HepG2 (cell line): Measurements from ENCODE around the gene ZFP36. TPM values are rescaled to one million over a fixed set of nuclear protein-coding genes. Genes with fewer than 3 reads are reported as not detected.

Source experiments
- ATAC-seq: fragments of 200-7000 bp; cut with Tn5 transposase; 3 replicates; pipeline ENCODE4 v1.9.1; 2020; ENCODE audit warnings: mild to moderate bottlenecking, moderate library complexity
- BruUV-seq: library from RNA; stranded (reverse); fragments of 400-500 nt; replicated peaks from 2 replicates; lab custom pipeline; 2021; lab: Mats Ljungman, UMichigan
- CTCF ChIA-PET: fragments of 300-600 bp; formaldehyde crosslinking; extraction: SDS; loops from one replicate; lab custom pipeline; 2021; ENCODE audit warnings: low total read pairs, inconsistent platforms, low intra/inter-chr PET ratio; lab: Yijun Ruan, JAX
- POLR2A ChIA-PET: fragments of 350-600 bp; sonication (Branson Sonifier 250); formaldehyde crosslinking; loops from one replicate; lab custom pipeline; 2020; ENCODE audit warnings: antibody characterized with exemption, inconsistent platforms; lab: Yijun Ruan, JAX
- DNase-seq: peaks from one replicate; pipeline ENCODE4 v3.0.0-alpha.2; 2015; ENCODE audit warnings: low spot score
- FAIRE-seq: peaks from 3 replicates; lab custom pipeline; 2011; peaks lifted over from hg19 to GRCh38; lab: Jason Lieb, UNC
- H2AFZ ChIP-seq: one replicate; pipeline ENCODE4 v1.6.1; 2011; ENCODE audit warnings: low read length, inconsistent platforms
- H3K27ac ChIP-seq: fragments of 300-600 bp; 3 replicates; pipeline ENCODE4 v1.8.0; 2011; ENCODE audit warnings: mixed run types, mild to moderate bottlenecking, mixed read lengths, low read length, inconsistent platforms; ENCODE audit not compliant: insufficient read depth; ENCODE audit errors: extremely low read length
- H3K27me3 ChIP-seq, 2 experiments: fragments of 200-600 bp in 1 of 2; 2 replicates in 1 of 2; 3 replicates in 1 of 2; pipeline versions ENCODE4 v1.6.0 to v1.8.0; 2011; ENCODE audit warnings: low read length in 2 of 2, mild to moderate bottlenecking in 2 of 2, moderate library complexity in 2 of 2, inconsistent platforms in 1 of 2; ENCODE audit not compliant: insufficient read depth in 2 of 2, control insufficient read depth in 1 of 2
- H3K36me3 ChIP-seq, 2 experiments: fragments of 200-600 bp in 1 of 2; replicated peaks in 1 of 2; 2 replicates in 1 of 2; 3 replicates in 1 of 2; pipeline versions ENCODE4 v1.5.1 to v1.8.0; 2011; ENCODE audit warnings: low read length in 2 of 2, inconsistent platforms in 1 of 2; ENCODE audit not compliant: insufficient read depth in 2 of 2, control insufficient read depth in 1 of 2
- H3K4me1 ChIP-seq: 2 replicates; pipeline ENCODE4 v1.5.1; 2012; ENCODE audit warnings: low read length, inconsistent platforms; ENCODE audit not compliant: insufficient read depth
- H3K4me2 ChIP-seq: 2 replicates; pipeline ENCODE4 v1.6.0; 2011; ENCODE audit warnings: low read depth, low read length, inconsistent platforms
- H3K4me3 ChIP-seq, 3 experiments: fragments of 200-600 bp in 1 of 3; sonication (generic), shearing (Covaris generic) in 1 of 3; replicated peaks in 1 of 3; 2 replicates each; pipeline ENCODE4 v1.5.1; 2011 to 2016; ENCODE audit warnings: low read length in 3 of 3, inconsistent platforms in 2 of 3, low read depth in 2 of 3, mild to moderate bottlenecking in 2 of 3, control low read depth in 1 of 3, mixed read lengths in 1 of 3; ENCODE audit not compliant: insufficient read depth in 1 of 3
- H3K79me2 ChIP-seq: one replicate; pipeline ENCODE4 v1.6.1; 2011; ENCODE audit warnings: low read length, inconsistent platforms; ENCODE audit not compliant: insufficient read depth
- H3K9ac ChIP-seq: 2 replicates; pipeline ENCODE4 v1.6.0; 2011; ENCODE audit warnings: mild to moderate bottlenecking, low read depth, low read length, inconsistent platforms; ENCODE audit not compliant: insufficient read depth
- H3K9me3 ChIP-seq: 2 replicates; pipeline ENCODE4 v1.5.1; 2012; ENCODE audit warnings: mild to moderate bottlenecking, low read length
- H4K20me1 ChIP-seq: 2 replicates; pipeline ENCODE4 v1.6.0; 2011; ENCODE audit warnings: inconsistent platforms, mild to moderate bottlenecking, low read length, moderate library complexity; ENCODE audit not compliant: insufficient read depth
- ARNTL ChIP-seq: sonication (generic); formaldehyde crosslinking; IDR thresholded peaks from 2 replicates; pipeline ENCODE4 v1.4.0; 2020; ENCODE audit warnings: mild to moderate bottlenecking, missing genetic modification reagents
- FOXM1 ChIP-seq: sonication (generic); formaldehyde crosslinking; IDR thresholded peaks from 2 replicates; pipeline ENCODE4 v1.5.0; 2020; ENCODE audit warnings: missing genetic modification reagents
- MAFG ChIP-seq: sonication (generic); formaldehyde crosslinking; IDR thresholded peaks from 2 replicates; pipeline ENCODE4 v1.5.1; 2020; ENCODE audit warnings: mild to moderate bottlenecking, missing genetic modification reagents
- MXD1 ChIP-seq: sonication (generic); formaldehyde crosslinking; IDR thresholded peaks from 2 replicates; pipeline ENCODE4 v1.4.0; 2020; ENCODE audit warnings: mild to moderate bottlenecking, missing genetic modification reagents
- NFATC3 ChIP-seq: sonication (generic); formaldehyde crosslinking; IDR thresholded peaks from 2 replicates; pipeline ENCODE4 v1.5.1; 2020; ENCODE audit warnings: mild to moderate bottlenecking, missing genetic modification reagents
- NFYC ChIP-seq: IDR thresholded peaks from 2 replicates; pipeline ENCODE4 v1.6.1; 2016; ENCODE audit warnings: missing genetic modification reagents, missing compliant biosample characterization
- PHF5A ChIP-seq: IDR thresholded peaks from one replicate; pipeline ENCODE4 v1.6.1; 2018; ENCODE audit warnings: low read depth, missing genetic modification reagents; ENCODE audit not compliant: unreplicated experiment
- PRPF4 ChIP-seq: fragments of 200-400 bp; formaldehyde crosslinking; IDR thresholded peaks from 2 replicates; pipeline ENCODE4 v1.6.1; 2016; ENCODE audit warnings: low read length, low read depth; ENCODE audit not compliant: poor library complexity, severe bottlenecking
- SALL1 ChIP-seq: sonication (generic); formaldehyde crosslinking; IDR thresholded peaks from 2 replicates; pipeline ENCODE4 v1.8.0; 2022; ENCODE audit warnings: mild to moderate bottlenecking, missing genetic modification reagents
- THYN1 ChIP-seq: sonication (generic); formaldehyde crosslinking; IDR thresholded peaks from 2 replicates; pipeline ENCODE4 v1.8.1; 2023; ENCODE audit warnings: low read depth, mild to moderate bottlenecking, moderate library complexity, missing genetic modification reagents, borderline replicate concordance
- ZBTB40 ChIP-seq, 2 experiments: fragments of 450-650 bp in 1 of 2; sonication (generic) in 1 of 2; formaldehyde crosslinking in 1 of 2; IDR thresholded peaks; 2 replicates each; pipeline versions ENCODE4 v1.6.1 to v1.8.0; 2016 to 2022; ENCODE audit warnings: antibody characterized with exemption in 1 of 2, mild to moderate bottlenecking in 1 of 2, missing genetic modification reagents in 1 of 2
- ZBTB7B ChIP-seq: sonication (generic); formaldehyde crosslinking; IDR thresholded peaks from 2 replicates; pipeline ENCODE4 v1.4.0; 2020; ENCODE audit warnings: missing genetic modification reagents
- ZNF329 ChIP-seq: sonication (generic); formaldehyde crosslinking; IDR thresholded peaks from 2 replicates; pipeline ENCODE4 v1.9.0; 2021; ENCODE audit warnings: low read depth, mild to moderate bottlenecking, missing genetic modification reagents
- ZNF333 ChIP-seq: sonication (generic); formaldehyde crosslinking; IDR thresholded peaks from 2 replicates; pipeline ENCODE4 v1.4.0; 2020; ENCODE audit warnings: mild to moderate bottlenecking, missing genetic modification reagents, borderline replicate concordance
- WGBS: methylation state at CpG from one replicate; pipeline ENCODE4 v1.1.6; 2017; ENCODE audit warnings: low lambda C conversion rate; 5-methylcytosine and 5-hydroxymethylcytosine counted together
- in situ Hi-C: cut with HindIII; loops from 2 replicates; pipeline ENCODE4 v1.10.0; 2017; ENCODE audit warnings: low pct_unique_long_range_greater_than_20kb; ENCODE audit not compliant: extremely low pct_ligation_motif_present
- intact Hi-C: fragments of 100-400 bp; cut with micrococcal nuclease; formaldehyde crosslinking; loops from one replicate; pipeline ENCODE4 v1.10.0; 2022; ENCODE audit not compliant: unreplicated experiment
- polyA plus RNA-seq, 8 experiments: library from polyadenylated mRNA; depleted of rRNA in 3 of 8; stranded (reverse) in 7 of 8; unstranded in 1 of 8; fragments of >200 nt; fragmentation: Illumina TruSeq in 4 of 8; extraction: Trizol in 4 of 8; gene quantifications; 2 replicates each; pipeline versions ENCODE4 v1.2.1 to v1.2.3, GENCODE V29; 2011 to 2016; ENCODE audit warnings: low read depth in 4 of 8, missing spikeins in 1 of 8, mixed read lengths in 1 of 8; ENCODE audit not compliant: insufficient read depth in 1 of 8
- total RNA-seq, 5 experiments: library from RNA; depleted of rRNA; stranded (reverse); fragments of >200 nt; fragmentation: Illumina TruSeq; extraction: Trizol; gene quantifications; 2 replicates each; pipeline ENCODE4 v1.2.3, GENCODE V29; 2016; ENCODE audit warnings: low read depth in 1 of 5

Gene ZFP36
- total and polyA plus RNA-seq, 2 of the 13 experiments (the other 11 are each of a cell fraction or from before 2014, with no cell fraction given), result 1.4 to 1.7 TPM

- intact Hi-C loops (loop anchor here (5.0 to 10.0 kb wide), 3 partner anchors 68 to 288 kb away; partner anchors contain the start of genes EID2B and SAMD4B), in situ Hi-C loops (no loop called here)
- POLR2A ChIA-PET, result interaction anchor here (5.8 kb wide), 1 partner anchor 19 kb away, joined by 43 read pairs; the partner anchor contains the start of genes MED29 and PAF1
- Histone ChIP-seq H4K20me1 (peaks cover 20% of the 10 kb centered on the region; the same call in 1 of the 2 replicates), H3K9me3 (no peaks in the 10 kb centered on the region), H3K79me2 (peaks cover 39% of the 10 kb centered on the region), H3K4me2 (peak overlapping the region; percentile 96), H3K9ac (peak overlapping the region; percentile 83), H3K27ac (peak overlapping the region; percentile 81), H2AFZ (no peak overlapping the region), H3K36me3 (peaks cover 0 to 3% of the 10 kb centered on the region in 2 experiments; a peak in 1 of 5 replicates), H3K4me1 (peaks cover 55% of the 10 kb centered on the region), H3K4me3 (peak overlapping the region; percentile 70 to 98 (median 97)), H3K27me3 (no peaks in the 10 kb centered on the region; a peak in 1 of 5 replicates)
- DNase-seq, result no peak
- BruUV-seq, result no TSS peak
- ATAC-seq, result no peak; the same call in 2 of the 3 replicates
- FAIRE-seq, result no peak
- CTCF ChIA-PET, result interaction anchor here (5.1 kb wide), 1 partner anchor 13 kb away, joined by 127 read pairs; no protein-coding TSS in a partner anchor
- 2% methylated on average over 12 of the region's 35 CpGs for WGBS
- no peak for TF ChIP-seq NFATC3 (CRISPR knock-in tag)
- no peak for TF ChIP-seq FOXM1 (CRISPR knock-in tag)
- no peak for TF ChIP-seq PHF5A (CRISPR knock-in tag)
- TF ChIP-seq ZNF329, result no peak
- TF ChIP-seq ZBTB7B (CRISPR knock-in tag), result peak; percentile 73; the same call in 1 of the 2 replicates
- TF ChIP-seq PRPF4, result no peak
- TF ChIP-seq MAFG (CRISPR knock-in tag), result no peak
- TF ChIP-seq ZBTB40 (IDR thresholded peaks at IDR 0.05), result peak; percentile 21; the same call in 1 of the 2 replicates
- TF ChIP-seq ZBTB40 (CRISPR knock-in tag; IDR thresholded peaks at IDR 0.05), result no peak
- no peak for TF ChIP-seq ARNTL (CRISPR knock-in tag)
- TF ChIP-seq ZNF333 (CRISPR knock-in tag), result no peak
- 0 out of 2 replicates have a peak, but pooled peaks have one; percentile 21 for TF ChIP-seq NFYC
- TF ChIP-seq THYN1 (CRISPR knock-in tag), result no peak
- TF ChIP-seq MXD1 (CRISPR knock-in tag), result no peak
- TF ChIP-seq SALL1 (CRISPR knock-in tag), result no peak
Measured at GRCh38 chr19:39410017-39410830, 3.6 kb downstream of the ZFP36 start.
